SU-DHL-6 (cell line): ENCODE data around the gene IQGAP3.

Experiments used
- CTCF ChIP-seq: fragments of 200-600 bp; sonication (generic); IDR thresholded peaks from one replicate; pipeline ENCODE4 v1.5.1; 2017; ENCODE audit warnings: antibody characterized with exemption, mild to moderate bottlenecking, low read length, moderate library complexity; ENCODE audit not compliant: insufficient read depth, poor library complexity, severe bottlenecking
- EZH2phosphoT487 ChIP-seq: fragments of 200-600 bp; sonication (generic), shearing (Covaris generic); conservative IDR thresholded peaks from 2 replicates; pipeline ENCODE4 v1.6.1; 2018; ENCODE audit warnings: mild to moderate bottlenecking, antibody characterized with exemption, low read length, moderate library complexity, mixed read lengths

- no peak for TF ChIP-seq CTCF
- TF ChIP-seq EZH2phosphoT487, result no peak
These were observed 19.8 kb downstream of the IQGAP3 start for GRCh38 chr1:156552518-156552917.
